CD14-positive monocyte (primary cell): ENCODE measurements around the gene AHI1. TPM values are rescaled to one million over a fixed set of nuclear protein-coding genes. Genes with fewer than 3 reads are reported as not detected.
"Not testable (repeated sequence)": the region's sequence is repeated elsewhere in the genome, so short reads cannot be mapped to it uniquely, and the experiment has no call there.

Experiments used
- DNase-seq, 3 donors: peaks; one replicate each; pipeline ENCODE4 v3.0.0-alpha.2; 2011 to 2022
- H2AFZ ChIP-seq: 2 replicates; pipeline ENCODE4 v1.6.0; 2012; ENCODE audit warnings: mild to moderate bottlenecking, low read depth, low read length, inconsistent platforms; ENCODE audit not compliant: insufficient read depth, poor library complexity, severe bottlenecking
- H3K27ac ChIP-seq, 2 donors: 1 replicate in 1 of 2; 2 replicates in 1 of 2; pipeline ENCODE4 v1.5.1; 2012 to 2013; ENCODE audit warnings: low read length in 2 of 2, control low read depth in 1 of 2, inconsistent platforms in 1 of 2, low read depth in 1 of 2, mild to moderate bottlenecking in 1 of 2
- H3K27me3 ChIP-seq, 2 donors: one replicate each; pipeline versions ENCODE4 v1.6.0 to v1.6.1; 2011 to 2013; ENCODE audit warnings: low read length in 2 of 2; ENCODE audit not compliant: control insufficient read depth in 2 of 2, insufficient read depth in 2 of 2
- H3K36me3 ChIP-seq, 2 donors: replicated peaks in 1 of 2; 1 replicate in 1 of 2; 2 replicates in 1 of 2; pipeline versions ENCODE4 v1.5.1 to v1.6.1; 2012 to 2013; ENCODE audit warnings: low read length in 2 of 2, control low read depth in 1 of 2, inconsistent platforms in 1 of 2, mild to moderate bottlenecking in 1 of 2; ENCODE audit not compliant: insufficient read depth in 2 of 2, control insufficient read depth in 1 of 2
- H3K4me1 ChIP-seq, 2 donors: 1 replicate in 1 of 2; 2 replicates in 1 of 2; pipeline versions ENCODE4 v1.5.1 to v1.6.1; 2012 to 2013; ENCODE audit warnings: low read length in 2 of 2, control low read depth in 1 of 2, inconsistent platforms in 1 of 2, mild to moderate bottlenecking in 1 of 2, moderate library complexity in 1 of 2; ENCODE audit not compliant: insufficient read depth in 2 of 2, control insufficient read depth in 1 of 2
- H3K4me2 ChIP-seq: replicated peaks from 2 replicates; pipeline ENCODE3; 2012; ENCODE audit warnings: low read length, moderate library complexity, mild to moderate bottlenecking; ENCODE audit not compliant: poor library complexity, severe bottlenecking; ENCODE audit errors: extremely low read depth
- H3K4me3 ChIP-seq, 3 experiments: fragments of 200-600 bp in 1 of 3; sonication (generic) in 1 of 3; replicated peaks in 1 of 3; 1 replicate in 2 of 3; 2 replicates in 1 of 3; pipeline ENCODE4 v1.5.1; 2011 to 2013; ENCODE audit warnings: low read length in 3 of 3, mild to moderate bottlenecking in 3 of 3, control low read depth in 2 of 3, low read depth in 2 of 3, inconsistent platforms in 1 of 3, moderate library complexity in 1 of 3
- H3K79me2 ChIP-seq: 2 replicates; pipeline ENCODE4 v1.6.0; 2012; ENCODE audit warnings: mild to moderate bottlenecking, control low read depth, inconsistent platforms, low read length, moderate library complexity; ENCODE audit not compliant: insufficient read depth
- H3K9ac ChIP-seq: 2 replicates; pipeline ENCODE4 v1.6.0; 2017; ENCODE audit warnings: low read length, mild to moderate bottlenecking; ENCODE audit not compliant: insufficient read depth, poor library complexity, severe bottlenecking
- H3K9me3 ChIP-seq, 2 donors: replicated peaks in 1 of 2; 1 replicate in 1 of 2; 2 replicates in 1 of 2; pipeline versions ENCODE4 v1.5.1 to v1.6.1; 2012 to 2013; ENCODE audit warnings: low read length in 2 of 2, control low read depth in 1 of 2; ENCODE audit not compliant: control insufficient read depth in 1 of 2, insufficient read depth in 1 of 2
- H4K20me1 ChIP-seq: 2 replicates; pipeline ENCODE4 v1.6.0; 2012; ENCODE audit warnings: mild to moderate bottlenecking, low read length, control low read depth, moderate library complexity; ENCODE audit not compliant: insufficient read depth
- H3K27ac Mint-ChIP-seq, 7 donors: one replicate each; pipeline ENCODE4 v1.8.0; 2020; ENCODE audit warnings: mild to moderate bottlenecking in 7 of 7, mixed read lengths in 7 of 7, moderate library complexity in 6 of 7, inconsistent platforms in 2 of 7
- H3K27me3 Mint-ChIP-seq, 3 donors: one replicate each; pipeline ENCODE4 v1.8.0; 2021 to 2022; ENCODE audit warnings: low read depth in 3 of 3, mild to moderate bottlenecking in 3 of 3, mixed read lengths in 3 of 3, moderate library complexity in 3 of 3, inconsistent platforms in 1 of 3
- H3K36me3 Mint-ChIP-seq, 2 donors: one replicate each; pipeline ENCODE4 v1.8.0; 2020; ENCODE audit warnings: mixed read lengths in 2 of 2, inconsistent platforms in 1 of 2, mild to moderate bottlenecking in 1 of 2
- H3K4me1 Mint-ChIP-seq: one replicate; pipeline ENCODE4 v1.8.0; 2020; ENCODE audit warnings: mild to moderate bottlenecking, mixed read lengths
- H3K4me3 Mint-ChIP-seq, 2 donors: one replicate each; pipeline ENCODE4 v1.8.0; 2020; ENCODE audit warnings: mild to moderate bottlenecking in 2 of 2, mixed read lengths in 2 of 2, moderate library complexity in 1 of 2
- H3K9me3 Mint-ChIP-seq, 7 donors: one replicate each; pipeline ENCODE4 v1.8.0; 2020 to 2022; ENCODE audit warnings: mixed read lengths in 7 of 7, mild to moderate bottlenecking in 6 of 7, moderate library complexity in 6 of 7, inconsistent platforms in 2 of 7
- CTCF ChIP-seq: fragments of 200-600 bp; IDR thresholded peaks from one replicate; pipeline ENCODE4 v1.8.0; 2022; ENCODE audit warnings: antibody characterized with exemption, mild to moderate bottlenecking
- WGBS: methylation state at CpG from one replicate; pipeline ENCODE4 v1.1.5; 2013; ENCODE audit warnings: missing lambda C conversion rate; ENCODE audit not compliant: insufficient coverage; 5-methylcytosine and 5-hydroxymethylcytosine counted together
- intact Hi-C, 2 donors: fragments of 100-400 bp; cut with micrococcal nuclease; formaldehyde crosslinking; loops; one replicate each; pipeline versions ENCODE4 v1.15.0 to v1.15.1; 2023
- polyA plus RNA-seq, 3 donors: library from polyadenylated mRNA; depleted of rRNA in 1 of 3; unstranded in 2 of 3; stranded (reverse) in 1 of 3; fragments of 300-500 nt in 2 of 3; fragments of >200 nt in 1 of 3; fragmentation: Illumina TruSeq in 2 of 3; gene quantifications; 1 replicate in 2 of 3; 2 replicates in 1 of 3; pipeline ENCODE4 v1.2.3, GENCODE V29; 2012 to 2021

Gene AHI1
- polyA plus RNA-seq, 3 donors: 0.91 to 2.8 (median 1.4) TPM

- Mint-ChIP-seq H3K27me3 (no peaks in the 10 kb centered on the region), H3K4me3 (no peak overlapping the region)
- WGBS: no CpG with 5 or more reads among the region's 3 CpGs
These were observed 7.2 kb downstream of the AHI1 start for GRCh38 chr6:135490381-135490780.

GRCh38 chr6:135488023-135488422 lies 9.5 kb downstream of the AHI1 start:
- Histone ChIP-seq H3K27ac (no peak overlapping the region), H3K79me2 (no peaks in the 10 kb centered on the region), H3K9me3 (peaks cover 10 to 13% of the 10 kb centered on the region in 2 donors), H3K4me1 (no peaks in the 10 kb centered on the region), H3K9ac (no peak overlapping the region), H3K36me3 (peaks cover 0 to 36% of the 10 kb centered on the region in 2 donors), H3K4me3 (no peak overlapping the region), H3K27me3 (no peaks in the 10 kb centered on the region), H4K20me1 (no peaks in the 10 kb centered on the region), H2AFZ (no peak overlapping the region), H3K4me2 (no peak overlapping the region)
- TF ChIP-seq CTCF: no peak
- no peak overlapping the region for H3K4me3 Mint-ChIP-seq
- intact Hi-C loops: no loop called here
- DNase-seq: no peak
- 88% methylated on average over 1 of the region's 3 CpGs for WGBS
- H3K9me3 Mint-ChIP-seq: peaks cover 6 to 14% (median 9%) of the 10 kb centered on the region in 7 donors
- H3K36me3 Mint-ChIP-seq: peaks cover 23 to 26% of the 10 kb centered on the region in 2 donors
- H3K27ac Mint-ChIP-seq: no peak overlapping the region
- H3K4me1 Mint-ChIP-seq: no peaks in the 10 kb centered on the region
- no peaks in the 10 kb centered on the region for H3K27me3 Mint-ChIP-seq

More at GRCh38 chr6:135490381-135490780, 7.2 kb downstream of the AHI1 start:
- H3K36me3 ChIP-seq: peaks cover 0 to 20% of the 10 kb centered on the region in 2 donors
- H3K36me3 Mint-ChIP-seq: peaks cover 17 to 18% of the 10 kb centered on the region in 2 donors
- H3K4me1 Mint-ChIP-seq: no peaks in the 10 kb centered on the region
- no peak overlapping the region for H2AFZ ChIP-seq
- no peak overlapping the region for H3K4me2 ChIP-seq
- intact Hi-C loops: loop anchor here in 1 of 2 donors (10.0 kb wide), 1 partner anchor 416 kb away; no protein-coding TSS in a partner anchor
- H3K79me2 ChIP-seq: no peaks in the 10 kb centered on the region
- TF ChIP-seq CTCF: no peak
- no peak overlapping the region for H3K27ac ChIP-seq
- no peak for DNase-seq
- H3K9me3 Mint-ChIP-seq: peaks cover 0 to 2% (median 0%) of the 10 kb centered on the region in 7 donors
- no peaks in the 10 kb centered on the region for H3K9me3 ChIP-seq
- H3K27ac Mint-ChIP-seq: no peak overlapping the region
- H3K4me1 ChIP-seq: no peaks in the 10 kb centered on the region
- no peaks in the 10 kb centered on the region for H3K27me3 ChIP-seq
- H4K20me1 ChIP-seq: no peaks in the 10 kb centered on the region
- H3K4me3 ChIP-seq: no peak overlapping the region
- no peak overlapping the region for H3K9ac ChIP-seq

GRCh38 chr6:135483903-135484302 lies 13.6 kb downstream of the AHI1 start:
- DNase-seq, H3K27me3 Mint-ChIP-seq, H3K4me1 Mint-ChIP-seq, H3K27ac ChIP-seq, H3K79me2 ChIP-seq, intact Hi-C loops, H3K4me3 Mint-ChIP-seq, H3K27me3 ChIP-seq, H3K27ac Mint-ChIP-seq, H4K20me1 ChIP-seq, H3K9ac ChIP-seq, H3K4me1 ChIP-seq, H3K4me3 ChIP-seq, H2AFZ ChIP-seq, H3K4me2 ChIP-seq: not testable (repeated sequence)
- WGBS: no CpG with 5 or more reads among the region's 2 CpGs
- Histone ChIP-seq H3K9me3 (peaks cover 35 to 52% of the 10 kb centered on the region in 2 donors), H3K36me3 (peaks cover 0 to 47% of the 10 kb centered on the region in 2 donors)
- H3K36me3 Mint-ChIP-seq: peaks cover 24 to 47% of the 10 kb centered on the region in 2 donors
- peaks cover 26 to 49% (median 45%) of the 10 kb centered on the region in 7 donors for H3K9me3 Mint-ChIP-seq
